HG02588 (cell line): ENCODE data around the gene COL5A1.

Source experiments
- ATAC-seq: cut with Tn5 transposase; IDR thresholded peaks from one replicate; pipeline ENCODE4 v1.9.1; 2021; ENCODE audit warnings: mild to moderate bottlenecking, moderate library complexity; ENCODE audit not compliant: unreplicated experiment

Gene COL5A1

GRCh38 chr9:134829356-134829937, 187.8 kb downstream of the COL5A1 start:
- ATAC-seq = no peak

DNA sequence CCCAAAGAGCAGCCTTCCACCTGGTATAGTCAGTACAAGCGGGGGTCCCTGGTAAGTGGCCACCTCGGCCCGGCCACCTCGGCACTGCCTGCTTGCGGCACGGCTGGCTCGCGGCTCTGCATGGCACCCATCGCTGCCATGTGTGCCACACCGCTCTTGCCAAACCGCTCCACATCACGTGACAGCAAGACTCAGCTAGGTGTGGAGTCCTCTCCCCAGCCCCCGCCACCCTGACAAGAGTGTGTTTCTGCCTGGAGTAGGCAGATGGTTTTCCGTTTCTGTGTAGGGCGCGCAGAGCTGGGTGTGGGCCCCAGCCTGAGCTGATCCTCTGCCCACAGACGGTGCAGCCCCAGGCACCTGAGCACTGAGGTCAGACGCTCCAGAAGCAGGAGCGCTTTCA, 188.5 kb downstream of the COL5A1 start:
- no peak for ATAC-seq

- no peak for ATAC-seq
Observed at GRCh38 chr9:134830926-134831720, 189.5 kb downstream of the COL5A1 start.

DNA sequence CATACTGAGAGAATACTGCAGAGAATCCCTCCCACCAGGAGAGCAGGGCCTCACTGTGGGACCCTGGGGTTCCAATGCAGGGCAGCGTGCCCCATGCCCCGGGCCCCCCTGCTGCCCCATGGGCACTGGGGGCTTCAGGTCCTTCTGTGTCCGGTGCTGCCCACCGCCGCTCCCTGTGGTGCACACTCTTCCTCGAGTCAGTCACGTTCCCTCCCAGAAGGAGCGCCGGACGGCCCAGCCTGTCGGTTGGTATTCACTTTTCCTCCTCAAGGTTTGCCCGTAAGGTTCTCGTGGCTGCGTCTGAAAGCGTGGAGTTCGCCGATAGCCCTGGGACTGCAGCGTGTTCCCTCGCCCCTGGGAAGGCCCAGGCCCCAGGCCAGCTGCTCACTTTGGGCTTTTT, 190.9 kb downstream of the COL5A1 start:
- no peak for ATAC-seq

- no peak for ATAC-seq
Observed at GRCh38 chr9:134833294-134833880, 191.8 kb downstream of the COL5A1 start.

GRCh38 chr9:134834217-134834956, 192.8 kb downstream of the COL5A1 start:
- no peak for ATAC-seq

DNA sequence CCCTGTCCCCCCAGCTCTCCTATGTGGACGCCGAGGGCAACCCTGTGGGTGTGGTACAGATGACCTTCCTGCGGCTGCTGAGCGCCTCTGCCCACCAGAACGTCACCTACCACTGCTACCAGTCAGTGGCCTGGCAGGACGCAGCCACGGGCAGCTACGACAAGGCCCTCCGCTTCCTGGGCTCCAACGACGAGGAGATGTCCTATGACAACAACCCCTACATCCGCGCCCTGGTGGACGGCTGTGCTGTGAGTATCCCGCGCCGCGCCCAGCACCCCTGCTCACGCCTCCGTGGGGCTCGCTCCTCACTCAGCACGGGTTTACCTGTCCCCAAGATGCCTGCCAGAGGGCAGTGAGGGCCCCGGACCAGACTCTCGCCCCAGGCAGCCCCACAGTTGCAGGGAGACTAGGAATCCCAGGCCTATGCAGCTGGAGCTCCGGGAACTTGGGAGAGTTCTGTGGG, 193.4 kb downstream of the COL5A1 start:
- ATAC-seq = no peak

GRCh38 chr9:134835448-134835847, 193.8 kb downstream of the COL5A1 start:
- no peak for ATAC-seq

DNA sequence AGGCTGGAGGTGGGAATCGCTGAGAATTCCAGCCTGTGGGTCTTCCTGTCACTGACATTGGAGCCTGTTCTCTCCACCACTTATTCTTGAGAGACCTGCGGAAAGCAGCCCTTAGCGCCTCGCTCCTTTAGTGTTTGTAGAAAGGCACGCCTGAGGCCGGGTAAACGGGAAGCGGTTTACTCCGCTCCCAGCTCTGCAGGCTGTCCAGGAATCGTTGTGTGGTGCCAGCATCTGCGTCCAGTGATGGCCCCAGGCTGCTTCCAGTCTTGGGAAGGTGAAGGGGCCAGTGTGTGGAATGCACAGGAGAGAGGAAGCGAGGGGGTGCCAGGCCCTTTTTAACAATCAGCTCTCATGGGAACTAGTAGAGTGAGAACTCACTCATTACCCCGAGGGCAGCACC, 194.4 kb downstream of the COL5A1 start:
- no peak for ATAC-seq

DNA sequence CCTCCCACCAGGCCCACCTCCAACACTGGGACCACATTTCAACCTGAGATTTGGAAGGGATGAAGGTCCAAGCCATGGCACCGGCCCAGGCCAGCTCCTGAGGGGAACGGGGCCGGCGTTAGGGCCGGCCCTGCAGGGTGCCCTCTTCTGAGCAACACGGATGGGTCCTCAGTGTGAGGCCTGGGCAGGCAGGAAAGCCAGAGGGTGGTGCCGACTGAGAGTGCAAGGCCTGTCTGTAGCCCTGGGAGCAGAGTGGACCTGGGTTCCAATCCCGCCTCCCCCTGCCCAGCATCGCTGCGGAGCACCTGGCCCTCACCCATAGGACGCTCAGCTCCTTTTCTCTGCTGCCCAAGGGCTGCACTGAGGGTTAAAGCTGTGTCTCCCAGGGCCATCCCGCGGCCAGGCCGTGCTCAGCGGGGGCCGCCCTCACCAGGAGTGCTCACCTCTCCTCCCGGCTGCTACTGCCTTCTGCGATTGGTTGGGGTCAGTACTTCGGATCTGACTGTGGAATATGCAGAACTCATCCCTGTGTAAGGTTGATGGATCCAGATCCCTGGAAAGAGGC, 194.9 kb downstream of the COL5A1 start:
- no peak for ATAC-seq

DNA sequence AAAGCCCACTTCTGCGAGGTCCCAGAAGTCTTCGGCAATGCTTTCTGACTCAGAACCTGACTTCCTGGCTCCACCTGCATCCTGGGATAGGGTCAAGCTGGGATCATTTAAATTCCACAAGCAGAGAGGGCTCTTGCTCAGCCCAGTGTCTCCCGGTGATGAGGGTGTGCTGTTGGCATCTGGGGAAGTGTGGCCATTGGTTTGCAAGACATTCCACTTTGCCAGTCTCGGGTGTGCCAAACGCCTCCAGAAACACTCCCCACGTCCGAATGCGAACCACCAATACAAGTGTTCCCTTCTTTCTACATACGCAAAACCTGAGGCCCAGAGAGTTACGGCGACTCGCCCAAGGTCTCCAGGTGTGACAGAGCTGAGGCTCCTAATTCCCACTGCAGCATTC, 195.9 kb downstream of the COL5A1 start:
- no peak for ATAC-seq

DNA sequence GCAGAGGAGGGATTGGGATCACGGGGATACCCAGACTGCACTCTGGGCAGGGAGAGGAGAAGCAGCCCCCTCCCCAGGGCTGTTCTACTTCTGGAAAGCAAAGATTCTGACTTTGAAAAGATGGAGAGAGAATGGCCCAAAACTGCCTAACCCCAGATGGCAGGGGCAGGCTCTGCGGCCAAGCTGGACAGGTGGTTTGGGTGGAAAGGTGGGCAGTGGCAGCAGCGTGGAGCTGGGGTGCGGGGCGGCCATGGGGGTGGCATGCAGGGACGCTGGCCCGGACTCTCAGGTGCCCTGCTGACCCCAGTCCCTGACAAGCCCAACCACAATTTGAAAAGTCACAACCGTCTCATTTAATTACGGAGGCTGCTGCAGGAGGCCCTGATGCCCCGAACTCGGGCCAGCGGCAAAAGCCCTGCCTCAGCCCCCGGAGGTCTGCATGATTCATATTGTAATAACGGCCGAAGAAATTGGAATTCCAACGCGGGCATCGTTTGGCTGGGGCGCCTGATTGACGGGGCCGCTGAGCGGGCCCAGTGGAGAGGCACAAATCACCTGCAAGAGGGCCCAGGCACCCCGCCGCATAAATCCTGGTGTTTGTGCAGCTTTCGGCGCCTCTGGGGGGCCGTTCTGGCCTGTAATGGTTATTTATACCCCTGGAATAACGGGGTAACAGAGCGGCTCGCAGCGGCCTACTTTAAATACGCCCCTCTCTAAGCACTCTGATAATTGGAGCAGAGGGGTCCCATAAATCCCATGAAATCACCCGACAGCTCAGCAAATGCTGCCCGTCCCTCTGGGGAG, 197.2 kb downstream of the COL5A1 start:
- no peak for ATAC-seq

GRCh38 chr9:134839455-134840125, 198.0 kb downstream of the COL5A1 start:
- no peak for ATAC-seq

DNA sequence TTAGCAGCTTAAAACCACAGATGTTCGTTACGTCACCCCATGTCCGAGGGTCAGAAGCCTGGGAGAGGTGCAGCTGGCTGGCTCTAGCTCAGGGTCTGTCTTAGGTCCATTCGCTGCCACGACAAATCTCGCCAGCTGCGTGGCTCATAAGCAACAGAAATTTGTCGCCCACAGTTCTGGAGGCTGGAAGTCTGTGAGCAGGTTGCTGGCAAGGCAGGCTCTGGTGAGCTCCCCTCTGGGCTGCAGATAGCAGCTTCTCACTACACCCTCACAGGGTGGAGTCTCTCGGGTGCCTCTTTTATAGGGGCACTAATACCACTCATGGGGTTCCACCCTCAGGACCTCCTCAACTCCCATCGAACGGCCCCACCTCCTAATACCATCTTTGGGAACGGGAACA, 198.9 kb downstream of the COL5A1 start:
- ATAC-seq = no peak

DNA sequence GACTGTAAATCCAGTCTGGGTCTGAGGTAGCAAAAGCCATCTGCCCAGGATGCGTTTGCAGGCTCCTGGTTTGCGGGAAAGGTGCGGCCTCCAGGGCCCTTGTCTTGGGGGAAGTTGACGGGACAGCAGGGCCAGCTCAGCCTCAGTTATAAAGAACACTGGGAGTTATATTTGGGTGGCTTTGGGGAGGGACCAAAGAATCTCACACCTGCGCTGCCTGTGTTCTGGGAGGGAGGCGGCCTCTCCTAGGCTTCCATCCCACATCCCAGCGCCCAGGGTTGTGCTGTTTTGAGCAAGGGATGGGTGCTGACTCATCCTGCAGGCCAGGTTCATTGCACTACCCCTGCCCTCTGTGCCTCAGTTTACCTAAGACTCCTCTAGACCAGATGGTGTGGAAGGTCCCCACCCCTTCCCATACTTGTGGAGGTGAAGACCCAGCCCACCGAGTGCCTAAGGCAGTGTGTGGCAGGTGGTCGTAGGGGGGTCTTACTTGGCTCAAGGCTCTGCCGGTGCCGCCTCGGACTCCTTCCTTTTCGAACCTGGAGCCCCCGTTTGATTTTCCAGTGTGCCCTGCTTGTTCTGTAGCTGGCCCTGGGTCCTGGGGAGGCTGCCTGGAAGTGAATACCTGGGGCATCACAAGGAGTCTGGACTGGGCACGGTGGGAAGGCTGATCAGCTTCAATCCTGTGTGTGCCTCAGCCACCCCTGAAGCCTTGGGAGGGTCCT, 199.7 kb downstream of the COL5A1 start:
- ATAC-seq = no peak

DNA sequence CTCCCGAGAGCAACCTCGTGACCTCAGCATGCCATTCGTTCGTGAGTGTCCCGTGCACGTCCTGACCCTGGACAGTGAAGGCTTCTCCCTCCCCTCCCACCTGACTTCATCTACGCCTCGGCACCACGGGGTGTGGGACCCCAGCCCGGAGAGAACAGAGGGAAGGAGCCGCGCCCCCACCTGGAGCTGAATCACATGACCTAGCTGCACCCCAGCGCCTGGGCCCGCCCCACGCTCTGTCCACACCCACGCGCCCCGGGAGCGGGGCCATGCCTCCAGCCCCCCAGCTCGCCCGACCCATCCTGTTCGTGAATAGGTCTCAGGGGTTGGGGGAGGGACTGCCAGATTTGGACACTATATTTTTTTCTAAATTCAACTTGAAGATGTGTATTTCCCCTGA, 200.7 kb downstream of the COL5A1 start:
- ATAC-seq = no peak

GRCh38 chr9:134843740-134844139, 202.1 kb downstream of the COL5A1 start:
- ATAC-seq = no peak

DNA sequence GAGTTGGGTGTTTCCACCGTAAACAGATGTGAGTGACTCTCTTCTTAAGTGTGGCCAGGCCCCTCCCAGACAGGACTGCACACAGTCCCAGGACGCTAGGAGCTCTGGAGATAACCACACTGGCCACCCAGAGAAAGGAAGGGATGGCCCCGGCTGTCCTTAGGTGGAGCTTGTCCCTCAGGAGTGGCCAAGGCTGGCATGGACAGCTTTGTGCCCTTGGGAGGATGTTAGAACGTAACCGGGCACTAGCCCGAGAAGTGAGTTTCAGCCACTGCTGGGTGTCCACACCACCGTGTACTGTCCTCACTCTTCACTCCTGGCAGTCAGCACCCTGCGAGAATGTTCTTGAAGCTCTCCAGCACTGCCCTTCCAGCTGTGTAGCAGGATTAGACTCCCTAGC, 203.2 kb downstream of the COL5A1 start:
- ATAC-seq = no peak

DNA sequence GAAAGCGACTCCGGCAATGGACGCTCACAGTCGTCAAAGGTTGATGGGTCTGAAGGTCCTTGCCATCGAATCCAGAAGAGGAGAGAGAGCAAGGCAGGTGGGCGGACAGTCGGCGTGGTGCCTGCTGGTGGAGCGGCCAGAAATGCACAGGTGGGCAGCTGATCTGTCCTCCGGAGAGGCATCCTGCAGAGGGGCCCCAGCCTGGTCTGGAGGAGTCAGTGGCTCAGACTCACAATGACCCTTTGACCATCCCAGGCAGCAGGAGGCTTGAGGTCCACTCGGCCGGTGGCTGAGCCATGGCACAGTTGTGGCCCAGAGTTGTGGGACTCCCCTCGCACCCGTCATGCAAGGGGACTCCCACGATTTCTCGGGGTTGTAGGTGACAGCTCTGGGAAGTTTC, 204.6 kb downstream of the COL5A1 start:
- ATAC-seq = no peak
